Putamen (tissue), 1 donor: ENCODE results near the gene LCE3E.
"Not testable (repeated sequence)": the region's sequence is repeated elsewhere in the genome, so short reads cannot be mapped to it uniquely, and the experiment has no call there.

Experiments
- DNase-seq: peaks from one replicate; pipeline ENCODE4 v3.0.0-alpha.2; 2016; ENCODE audit warnings: low spot score

Gene LCE3E

GRCh38 chr1:152566681-152567080 is at the start of gene LCE3E:
TSS of gene LCE3E (minus strand) at chr1:152566780. CDS start at chr1:152566208, 572 bp downstream.
- no peak for DNase-seq

GRCh38 chr1:152613511-152613910 is 46.9 kb upstream of the LCE3E start, which contains the start of gene LCE3B:
TSS of gene LCE3B (plus strand) at chr1:152613811. CDS start at chr1:152613811, 0 bp downstream.
- DNase-seq: no peak

GRCh38 chr1:152599934-152600333 is 33.4 kb upstream of the LCE3E start, which contains the start of gene LCE3C:
TSS of gene LCE3C (plus strand) at chr1:152600234. CDS start at chr1:152600732, 498 bp downstream.
- DNase-seq: no peak

- no peak for DNase-seq
Measured at GRCh38 chr1:152596986-152597385, 30.4 kb upstream of the LCE3E start.

GRCh38 chr1:152585586-152585985 is 19.0 kb upstream of the LCE3E start:
- no peak for DNase-seq

GRCh38 chr1:152582647-152583046 is 16.1 kb upstream of the LCE3E start:
- DNase-seq: no peak

GRCh38 chr1:152580433-152580832 is 13.9 kb upstream of the LCE3E start, which contains the start of gene LCE3D:
TSS of gene LCE3D (minus strand) at chr1:152580516. CDS start at chr1:152579936, 580 bp downstream.
- no peak for DNase-seq

GRCh38 chr1:152579526-152579925 is 12.9 kb upstream of the LCE3E start:
- DNase-seq: not testable (repeated sequence)

- DNase-seq: no peak
Measured at GRCh38 chr1:152577168-152577567, 10.6 kb upstream of the LCE3E start.

GRCh38 chr1:152565535-152566215 is 905 bp downstream of the LCE3E start:
- no peak for DNase-seq

- DNase-seq: no peak
Measured at GRCh38 chr1:152565115-152565514, 1.5 kb downstream of the LCE3E start.

GRCh38 chr1:152548358-152548757 is 18.2 kb downstream of the LCE3E start:
- DNase-seq: not testable (repeated sequence)

- DNase-seq: no peak
Measured at GRCh38 chr1:152546704-152547103, 19.9 kb downstream of the LCE3E start.

- DNase-seq: no peak
Measured at GRCh38 chr1:152543820-152544219, 22.8 kb downstream of the LCE3E start.

GRCh38 chr1:152539901-152540300 is 26.7 kb downstream of the LCE3E start:
- DNase-seq: no peak

GRCh38 chr1:152537496-152537895 is 29.1 kb downstream of the LCE3E start:
- DNase-seq: no peak

- DNase-seq: no peak
Measured at GRCh38 chr1:152535774-152536173, 30.8 kb downstream of the LCE3E start.

- no peak for DNase-seq
Measured at GRCh38 chr1:152533327-152533938, 33.1 kb downstream of the LCE3E start.

GRCh38 chr1:152525080-152525641 is 41.4 kb downstream of the LCE3E start:
- DNase-seq: no peak

GRCh38 chr1:152520561-152521090 is 46.0 kb downstream of the LCE3E start:
- DNase-seq: no peak

- no peak for DNase-seq
Measured at GRCh38 chr1:152519851-152520250, 46.7 kb downstream of the LCE3E start.

- no peak for DNase-seq
Measured at GRCh38 chr1:152517237-152517811, 49.3 kb downstream of the LCE3E start.
